Vagina (tissue), 2 donors: Measurements from ENCODE around the gene CABP1. TPM values are rescaled to one million over a fixed set of nuclear protein-coding genes. Genes with fewer than 3 reads are reported as not detected.
A peak's percentile ranks its signal among the peaks of the same experiment; 100 is the strongest.

Source experiments
- DNase-seq, 2 donors: peaks; one replicate each; pipeline ENCODE4 v3.0.0-alpha.2; 2017; ENCODE audit errors: extremely low spot score in 2 of 2
- H3K27ac ChIP-seq: fragments of 200-600 bp; sonication (generic); one replicate; pipeline ENCODE4 v1.5.1; 2019
- H3K27me3 ChIP-seq: fragments of 200-600 bp; sonication (generic); one replicate; pipeline ENCODE4 v1.5.1; 2019
- H3K36me3 ChIP-seq, 2 donors: fragments of 200-600 bp; sonication (generic); one replicate each; pipeline ENCODE4 v1.5.1; 2017 to 2019
- H3K4me1 ChIP-seq: fragments of 200-600 bp; sonication (generic); one replicate; pipeline ENCODE4 v1.5.1; 2019
- H3K4me3 ChIP-seq, 2 donors: fragments of 200-600 bp; sonication (generic); 1 replicate in 1 of 2; 2 replicates in 1 of 2; pipeline ENCODE4 v1.5.1; 2016 to 2019
- H3K9me3 ChIP-seq: fragments of 200-600 bp; sonication (generic); one replicate; pipeline ENCODE4 v1.5.1; 2019
- POLR2A ChIP-seq, 2 donors: fragments of 450-650 bp; IDR thresholded peaks; one replicate each; pipeline ENCODE4 v1.6.1; 2017; ENCODE audit warnings: antibody characterized with exemption in 2 of 2, mild to moderate bottlenecking in 2 of 2, moderate library complexity in 2 of 2
- POLR2AphosphoS5 ChIP-seq, 2 donors: sonication (generic); formaldehyde crosslinking; IDR thresholded peaks; one replicate each; pipeline ENCODE4 v1.9.0; 2017; ENCODE audit warnings: antibody characterized with exemption in 2 of 2, mild to moderate bottlenecking in 2 of 2, low read depth in 1 of 2; ENCODE audit not compliant: insufficient read depth in 1 of 2
- intact Hi-C: fragments of 100-400 bp; cut with DNase I; formaldehyde crosslinking; loops from one replicate; pipeline ENCODE4 v1.15.1; 2023
- total RNA-seq: library from RNA; depleted of rRNA; stranded (reverse); fragments of >200 nt; gene quantifications from one replicate; pipeline ENCODE4 v1.2.3, GENCODE V29; 2016
- TF ChIP-seq, protein P1 (sequence below), 3 experiments: fragments of 450-650 bp in 2 of 3; fragments of 200-600 bp in 1 of 3; sonication (generic) in 1 of 3; IDR thresholded peaks; one replicate each; pipeline ENCODE4 v1.5.1; 2017 to 2019; ENCODE audit warnings: antibody characterized with exemption in 3 of 3, mild to moderate bottlenecking in 2 of 3, moderate library complexity in 2 of 3

The CABP1 gene
- total RNA-seq, 1 donor from 2014 or later, result 0.49 TPM

DNA sequence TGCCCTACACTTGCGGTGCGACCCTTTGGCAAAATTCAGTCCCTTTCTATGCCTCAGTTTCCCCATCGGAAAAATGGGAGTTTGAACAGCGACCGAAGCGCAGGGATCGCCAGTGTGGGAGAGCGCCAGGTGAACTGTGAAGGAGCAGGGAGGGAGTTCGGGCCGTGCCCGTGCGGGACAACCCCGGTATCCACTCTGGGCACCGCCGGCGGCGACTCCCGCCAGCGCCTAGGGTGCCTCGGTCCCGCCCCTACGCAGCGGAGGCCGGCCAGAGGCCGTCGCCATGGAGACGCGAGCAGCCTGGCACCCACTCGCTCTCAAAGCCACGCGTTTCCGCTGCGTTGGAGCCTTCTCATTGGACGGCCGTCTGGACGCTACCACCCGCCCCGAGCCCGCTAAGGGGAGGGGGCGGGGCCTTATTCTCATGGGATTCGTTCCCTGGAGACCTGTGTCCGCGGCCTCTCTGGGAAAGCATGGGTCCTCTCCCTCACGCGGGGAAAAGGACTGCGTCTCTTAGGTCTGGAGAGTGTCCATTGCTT, 45.8 kb downstream of the CABP1 start:
- peak overlapping the region; percentile 72 to 77 for H3K4me3 ChIP-seq
- H3K27ac ChIP-seq, result peak overlapping the region; percentile 92
- intact Hi-C loops, result loop anchor here (2.0 kb wide), 1 partner anchor 39 kb away; no protein-coding TSS in a partner anchor
- H3K4me1 ChIP-seq, result peaks cover 40% of the 10 kb centered on the region
- no peaks in the 10 kb centered on the region for H3K9me3 ChIP-seq
- H3K36me3 ChIP-seq, result no peaks in the 10 kb centered on the region
- TF ChIP-seq, protein P1, sequence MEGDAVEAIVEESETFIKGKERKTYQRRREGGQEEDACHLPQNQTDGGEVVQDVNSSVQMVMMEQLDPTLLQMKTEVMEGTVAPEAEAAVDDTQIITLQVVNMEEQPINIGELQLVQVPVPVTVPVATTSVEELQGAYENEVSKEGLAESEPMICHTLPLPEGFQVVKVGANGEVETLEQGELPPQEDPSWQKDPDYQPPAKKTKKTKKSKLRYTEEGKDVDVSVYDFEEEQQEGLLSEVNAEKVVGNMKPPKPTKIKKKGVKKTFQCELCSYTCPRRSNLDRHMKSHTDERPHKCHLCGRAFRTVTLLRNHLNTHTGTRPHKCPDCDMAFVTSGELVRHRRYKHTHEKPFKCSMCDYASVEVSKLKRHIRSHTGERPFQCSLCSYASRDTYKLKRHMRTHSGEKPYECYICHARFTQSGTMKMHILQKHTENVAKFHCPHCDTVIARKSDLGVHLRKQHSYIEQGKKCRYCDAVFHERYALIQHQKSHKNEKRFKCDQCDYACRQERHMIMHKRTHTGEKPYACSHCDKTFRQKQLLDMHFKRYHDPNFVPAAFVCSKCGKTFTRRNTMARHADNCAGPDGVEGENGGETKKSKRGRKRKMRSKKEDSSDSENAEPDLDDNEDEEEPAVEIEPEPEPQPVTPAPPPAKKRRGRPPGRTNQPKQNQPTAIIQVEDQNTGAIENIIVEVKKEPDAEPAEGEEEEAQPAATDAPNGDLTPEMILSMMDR (IDR thresholded peaks at IDR 0.05), result no peak
- TF ChIP-seq POLR2AphosphoS5 (IDR thresholded peaks at IDR 0.05; ENCODE audit: insufficient read depth in 1 of 2, low read depth in 1 of 2) (no peak), POLR2A (IDR thresholded peaks at IDR 0.05) (peak in 1 of 2 donors; percentile 18)
- peak; percentile 96 to 98 for DNase-seq
- no peaks in the 10 kb centered on the region for H3K27me3 ChIP-seq

DNA sequence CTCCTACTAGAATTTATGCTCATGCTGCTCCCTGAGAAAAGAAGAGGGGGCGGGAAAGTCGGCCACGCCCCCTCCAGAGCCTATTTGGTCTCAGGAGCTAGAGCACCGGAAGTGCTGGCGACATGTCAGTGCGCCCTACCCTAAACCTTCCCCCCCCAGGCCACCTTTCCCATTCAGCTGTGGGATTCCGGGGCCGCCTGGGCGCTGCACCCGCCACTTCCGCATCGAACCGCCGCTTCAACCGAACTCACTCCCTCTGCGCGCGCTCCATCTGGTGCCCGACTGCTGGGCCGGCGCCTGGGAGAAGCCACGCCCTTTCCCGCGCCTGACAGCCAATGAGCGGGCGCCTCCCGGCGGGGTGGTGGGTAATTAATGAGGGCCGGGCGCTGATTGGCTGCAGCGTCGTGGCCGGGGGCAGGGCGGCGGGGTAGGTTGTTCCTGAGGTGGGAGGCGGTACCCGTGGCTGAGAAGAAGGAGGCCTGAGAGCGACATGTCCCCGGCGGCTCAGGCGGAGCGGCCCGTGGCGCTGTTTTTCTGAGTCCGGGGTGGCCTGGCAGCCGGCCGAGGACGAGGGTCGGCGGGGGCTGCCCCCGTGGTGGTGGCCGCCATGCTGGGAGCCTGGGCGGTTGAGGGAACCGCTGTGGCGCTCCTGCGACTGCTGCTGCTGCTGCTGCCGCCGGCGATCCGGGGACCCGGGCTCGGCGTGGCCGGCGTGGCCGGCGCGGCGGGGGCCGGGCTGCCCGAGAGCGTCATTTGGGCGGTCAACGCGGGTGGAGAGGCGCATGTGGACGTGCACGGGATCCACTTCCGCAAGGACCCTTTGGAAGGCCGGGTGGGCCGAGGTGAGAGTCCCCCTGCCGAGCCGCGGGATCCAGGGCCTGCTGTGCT, 46.5 kb downstream of the CABP1 start, which contains the start of gene MLEC:
MLEC (plus strand) TSS at position 460 of the 888 bp plus-strand sequence; CDS start at position 608, 148 bp downstream.
- Histone ChIP-seq H3K27ac (peak within 1 kb of the TSS; percentile 92), H3K4me1 (peaks cover 47% of the 10 kb centered on the region), H3K4me3 (peak within 1 kb of the TSS; percentile 72 to 77), H3K27me3 (no peaks in the 10 kb centered on the region), H3K36me3 (no peaks in the 10 kb centered on the region), H3K9me3 (no peaks in the 10 kb centered on the region)
- intact Hi-C loops, result loop anchor here (2.0 kb wide), 1 partner anchor 40 kb away; no protein-coding TSS in a partner anchor
- peak; percentile 82 to 93 for TF ChIP-seq POLR2AphosphoS5 (IDR thresholded peaks at IDR 0.05; ENCODE audit: insufficient read depth in 1 of 2, low read depth in 1 of 2)
- TF ChIP-seq POLR2A (IDR thresholded peaks at IDR 0.05), result peak in 1 of 2 donors; percentile 59
- TF ChIP-seq, protein P1 (IDR thresholded peaks at IDR 0.05), result no peak
- DNase-seq, result peak; percentile 98 to 99

DNA sequence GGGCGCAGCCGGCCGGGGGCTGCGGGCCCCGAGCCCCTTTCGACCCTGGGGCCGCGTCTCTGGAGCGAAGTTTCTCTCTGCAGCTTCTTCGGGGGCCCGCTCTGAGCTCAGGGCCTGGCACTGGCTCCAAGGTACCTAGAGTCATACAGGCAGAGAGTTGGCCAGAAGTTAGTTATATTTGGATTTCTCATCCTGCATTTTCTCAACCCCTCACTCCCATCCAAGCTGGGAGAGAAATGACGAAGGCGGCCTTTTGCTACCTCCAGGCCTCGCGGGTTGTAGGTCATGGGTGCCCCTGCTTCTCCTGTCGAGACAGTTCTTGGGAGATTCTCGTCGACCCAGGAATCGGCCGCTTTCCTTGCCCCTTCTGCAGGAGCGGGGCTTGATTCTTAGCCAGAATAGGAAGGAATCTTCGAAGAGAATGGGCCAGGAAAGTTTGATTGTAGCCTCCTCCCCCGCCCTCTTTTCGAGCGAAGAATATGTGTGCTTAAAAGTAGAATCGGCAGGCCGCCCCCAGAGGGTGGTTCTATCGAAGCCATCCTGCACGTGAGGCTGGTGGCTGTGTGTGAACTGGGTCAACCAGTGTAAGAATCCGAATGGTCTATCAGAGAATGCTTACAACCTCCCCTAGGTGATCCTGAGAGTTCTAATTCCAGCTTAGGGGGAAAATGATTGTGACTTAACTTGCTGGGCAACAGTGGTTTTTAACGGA, 47.3 kb downstream of the CABP1 start:
- peaks cover 55% of the 10 kb centered on the region for H3K4me1 ChIP-seq
- H3K36me3 ChIP-seq, result no peaks in the 10 kb centered on the region
- H3K27ac ChIP-seq, result peak overlapping the region; percentile 92
- TF ChIP-seq POLR2AphosphoS5 (IDR thresholded peaks at IDR 0.05; ENCODE audit: insufficient read depth in 1 of 2, low read depth in 1 of 2) (no peak), POLR2A (IDR thresholded peaks at IDR 0.05) (no peak)
- TF ChIP-seq, protein P1 (IDR thresholded peaks at IDR 0.05), result no peak
- no peaks in the 10 kb centered on the region for H3K27me3 ChIP-seq
- peak overlapping the region; percentile 72 to 77 for H3K4me3 ChIP-seq
- no peaks in the 10 kb centered on the region for H3K9me3 ChIP-seq
- intact Hi-C loops, result loop anchor here (2.0 kb wide), 1 partner anchor 41 kb away; no protein-coding TSS in a partner anchor
- no peak for DNase-seq

DNA sequence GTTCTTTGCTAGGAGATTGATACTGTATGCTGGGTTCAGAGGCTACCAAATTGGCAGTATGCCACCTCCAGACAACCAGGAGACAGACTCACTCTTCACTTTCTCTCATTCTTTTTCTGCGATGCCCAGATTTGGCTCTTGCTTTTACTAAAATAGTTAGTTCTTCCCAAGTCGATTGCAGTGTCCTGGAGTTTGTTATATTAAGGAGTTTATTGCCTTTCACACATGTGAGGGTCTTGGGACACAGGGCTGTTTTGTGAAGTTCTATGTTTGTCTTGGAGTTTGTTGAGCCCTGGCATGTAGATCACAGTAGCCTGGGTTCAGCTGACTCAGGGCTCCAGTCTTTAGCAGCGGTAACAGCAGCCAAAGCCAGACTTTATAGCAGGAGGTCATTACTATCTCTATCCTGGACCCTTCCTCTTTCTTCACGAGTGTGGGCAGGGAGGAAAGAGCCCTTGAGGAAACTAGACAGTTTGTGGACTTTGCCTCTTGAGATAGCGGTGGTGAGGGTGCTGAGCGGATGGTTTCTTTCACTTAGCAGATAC, 48.2 kb downstream of the CABP1 start:
- peak overlapping the region; percentile 72 to 77 for H3K4me3 ChIP-seq
- peaks cover 64% of the 10 kb centered on the region for H3K4me1 ChIP-seq
- intact Hi-C loops, result no loop called here
- TF ChIP-seq POLR2AphosphoS5 (IDR thresholded peaks at IDR 0.05; ENCODE audit: insufficient read depth in 1 of 2, low read depth in 1 of 2) (no peak), POLR2A (IDR thresholded peaks at IDR 0.05) (no peak)
- TF ChIP-seq, protein P1 (IDR thresholded peaks at IDR 0.05), result no peak
- no peaks in the 10 kb centered on the region for H3K27me3 ChIP-seq
- H3K36me3 ChIP-seq, result peaks cover 0 to 3% of the 10 kb centered on the region in 2 donors
- H3K9me3 ChIP-seq, result no peaks in the 10 kb centered on the region
- peak overlapping the region; percentile 15 for H3K27ac ChIP-seq
- DNase-seq, result no peak
